Adrenal gland (tissue), 5 donors: ENCODE data around the gene SMPD1.

Source experiments
- CTCF ChIP-seq, 6 experiments: fragments of 450-650 bp in 4 of 6; fragments of 200-600 bp in 2 of 6; sonication (generic) in 1 of 6; IDR thresholded peaks; 1 replicate in 5 of 6; 2 replicates in 1 of 6; pipeline versions ENCODE4 v1.5.1 to v1.8.0; 2016 to 2021; ENCODE audit warnings: antibody characterized with exemption in 6 of 6, mild to moderate bottlenecking in 2 of 6, moderate library complexity in 1 of 6
- POLR2A ChIP-seq, 2 donors: fragments of 450-650 bp; IDR thresholded peaks; one replicate each; pipeline ENCODE4 v1.6.1; 2017; ENCODE audit warnings: antibody characterized with exemption in 2 of 2, mild to moderate bottlenecking in 2 of 2, moderate library complexity in 1 of 2
- donor health status: DM: no; HTN: no; CAD: no.

GRCh38 chr11:6371825-6372224, 18.4 kb upstream of the SMPD1 start:
- no peak for TF ChIP-seq CTCF (IDR thresholded peaks at IDR 0.05)
- no peak for TF ChIP-seq POLR2A (IDR thresholded peaks at IDR 0.05)
